Uterus (tissue), 2 donors: Measurements from ENCODE around the gene LIPI.

Source experiments
- POLR2A ChIP-seq, 2 donors: fragments of 450-650 bp; IDR thresholded peaks; one replicate each; pipeline ENCODE4 v1.6.1; 2016; ENCODE audit warnings: antibody characterized with exemption in 2 of 2, mild to moderate bottlenecking in 1 of 2, moderate library complexity in 1 of 2
- TF ChIP-seq, protein P1 (sequence below), 4 experiments: fragments of 200-600 bp in 2 of 4; fragments of 450-650 bp in 2 of 4; sonication (generic) in 2 of 4; IDR thresholded peaks; one replicate each; pipeline ENCODE4 v1.5.1; 2016 to 2019; ENCODE audit warnings: antibody characterized with exemption in 4 of 4, mild to moderate bottlenecking in 2 of 4, moderate library complexity in 1 of 4

GRCh38 chr21:14241297-14241696, 30.5 kb upstream of the LIPI start:
- TF ChIP-seq, protein P1, sequence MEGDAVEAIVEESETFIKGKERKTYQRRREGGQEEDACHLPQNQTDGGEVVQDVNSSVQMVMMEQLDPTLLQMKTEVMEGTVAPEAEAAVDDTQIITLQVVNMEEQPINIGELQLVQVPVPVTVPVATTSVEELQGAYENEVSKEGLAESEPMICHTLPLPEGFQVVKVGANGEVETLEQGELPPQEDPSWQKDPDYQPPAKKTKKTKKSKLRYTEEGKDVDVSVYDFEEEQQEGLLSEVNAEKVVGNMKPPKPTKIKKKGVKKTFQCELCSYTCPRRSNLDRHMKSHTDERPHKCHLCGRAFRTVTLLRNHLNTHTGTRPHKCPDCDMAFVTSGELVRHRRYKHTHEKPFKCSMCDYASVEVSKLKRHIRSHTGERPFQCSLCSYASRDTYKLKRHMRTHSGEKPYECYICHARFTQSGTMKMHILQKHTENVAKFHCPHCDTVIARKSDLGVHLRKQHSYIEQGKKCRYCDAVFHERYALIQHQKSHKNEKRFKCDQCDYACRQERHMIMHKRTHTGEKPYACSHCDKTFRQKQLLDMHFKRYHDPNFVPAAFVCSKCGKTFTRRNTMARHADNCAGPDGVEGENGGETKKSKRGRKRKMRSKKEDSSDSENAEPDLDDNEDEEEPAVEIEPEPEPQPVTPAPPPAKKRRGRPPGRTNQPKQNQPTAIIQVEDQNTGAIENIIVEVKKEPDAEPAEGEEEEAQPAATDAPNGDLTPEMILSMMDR (IDR thresholded peaks at IDR 0.05), result no peak
- no peak for TF ChIP-seq POLR2A (IDR thresholded peaks at IDR 0.05)
